Activated CD8-positive, alpha-beta memory T cell treated with anti-CD3 and anti-CD28 coated beads, Interleukin-2, amount 50 U/mL, for 24 hours (primary cell): ENCODE data around the gene NDE1.
"Not testable (repeated sequence)": the region's sequence is repeated elsewhere in the genome, so short reads cannot be mapped to it uniquely, and the experiment has no call there.

Experiments
- DNase-seq: peaks from one replicate; pipeline ENCODE4 v3.0.0-alpha.2; 2020; ENCODE audit errors: extremely low read depth

Gene NDE1

GRCh38 chr16:15650698-15651171 lies 690 bp downstream of the NDE1 start:
- no peak for DNase-seq

- DNase-seq, result no peak
Measured at GRCh38 chr16:15652293-15653001, 2.4 kb downstream of the NDE1 start.

DNA sequence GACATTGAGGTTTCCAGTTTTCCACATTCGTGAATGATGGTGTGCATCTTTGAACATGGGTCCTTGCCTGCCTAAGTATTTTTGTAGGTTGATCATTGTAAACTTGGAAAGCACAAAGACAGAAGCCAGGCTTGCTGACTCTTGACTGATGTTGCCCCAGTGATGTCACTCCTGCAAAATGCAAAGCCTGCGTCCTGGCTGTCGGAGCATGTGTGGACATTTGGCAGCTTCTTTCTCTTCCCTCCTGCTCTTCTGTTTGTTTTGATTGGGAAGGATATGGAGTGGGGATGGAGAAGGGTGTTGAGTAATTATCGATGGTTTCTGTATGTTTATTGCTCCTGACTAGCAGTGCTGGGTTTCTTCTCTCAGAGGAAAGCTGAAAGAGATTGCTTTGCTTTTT lies 3.2 kb downstream of the NDE1 start:
- DNase-seq, result no peak

- no peak for DNase-seq
Measured at GRCh38 chr16:15654591-15654990, 4.5 kb downstream of the NDE1 start.

- not testable (repeated sequence) for DNase-seq
Measured at GRCh38 chr16:15655561-15655960, 5.5 kb downstream of the NDE1 start.

- no peak for DNase-seq
Measured at GRCh38 chr16:15658149-15658548, 8.1 kb downstream of the NDE1 start.

- no peak for DNase-seq
Measured at GRCh38 chr16:15658556-15658955, 8.5 kb downstream of the NDE1 start.

DNA sequence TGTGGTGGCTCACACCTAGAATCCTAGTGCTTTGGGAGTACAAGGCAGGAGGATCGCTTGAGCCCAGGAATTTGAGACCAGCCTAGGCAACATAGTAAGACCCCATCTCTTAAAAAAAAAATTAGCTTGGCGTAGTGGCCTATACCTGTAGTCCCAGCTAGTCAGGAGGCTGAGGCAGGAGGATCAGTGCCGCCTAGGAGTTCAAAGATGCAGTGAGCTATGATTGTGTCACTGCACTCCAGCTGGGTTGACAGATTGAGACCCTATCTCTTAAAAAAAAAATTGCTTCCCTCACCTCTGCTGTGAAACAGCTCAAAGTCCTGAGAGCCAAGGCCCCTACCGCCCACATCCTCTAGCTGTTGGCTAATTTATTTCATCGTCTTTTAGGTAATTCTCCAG lies 10.2 kb downstream of the NDE1 start:
- no peak for DNase-seq

DNA sequence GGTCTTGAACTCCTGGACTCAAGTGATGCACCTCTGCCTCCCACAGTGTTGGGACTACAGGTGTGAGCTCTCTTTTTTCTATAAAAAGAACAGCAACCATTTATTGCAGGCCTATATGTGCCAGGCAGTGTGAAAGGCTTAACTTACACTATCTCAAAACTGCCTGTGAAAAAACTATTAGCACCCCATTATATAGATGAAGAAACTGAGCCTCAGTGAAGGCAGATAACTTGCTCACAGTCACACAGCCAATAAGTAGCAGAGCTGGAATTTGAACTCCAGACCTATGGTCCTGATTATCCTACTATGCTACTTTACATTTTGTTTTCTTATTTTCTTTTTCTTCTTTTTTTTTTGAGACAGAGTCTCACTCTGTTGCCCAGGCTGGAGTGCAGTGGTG lies 15.1 kb downstream of the NDE1 start:
- no peak for DNase-seq

- DNase-seq, result no peak
Measured at GRCh38 chr16:15667091-15667742, 17.2 kb downstream of the NDE1 start.

DNA sequence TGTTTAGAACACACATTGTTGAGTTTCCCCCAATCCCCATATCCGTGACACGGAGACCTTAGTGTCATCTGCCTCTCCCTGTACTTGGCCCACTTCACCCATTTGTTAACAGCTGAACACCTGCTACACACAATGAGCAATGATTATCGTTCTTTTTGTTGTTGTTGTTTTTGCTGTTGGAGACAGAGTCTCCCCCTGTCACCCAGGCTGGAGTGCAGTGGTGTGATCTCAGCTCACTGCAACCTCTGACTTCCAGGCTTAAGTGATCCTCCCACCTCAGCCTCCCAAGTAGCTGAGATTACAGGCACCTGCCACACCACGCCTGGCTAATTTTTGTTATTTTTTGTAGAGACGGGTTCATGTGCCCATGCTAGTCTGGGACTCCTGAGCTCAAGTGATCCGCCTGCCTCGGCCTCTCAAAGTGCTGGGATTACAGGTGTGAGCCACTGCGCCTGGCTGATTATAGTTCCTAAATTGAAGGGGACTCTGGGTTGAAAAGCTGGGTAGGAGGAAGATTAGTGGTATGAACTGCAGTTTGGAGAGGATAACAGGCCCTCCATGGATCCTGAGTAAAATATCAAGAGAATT lies 21.6 kb downstream of the NDE1 start:
- no peak for DNase-seq

DNA sequence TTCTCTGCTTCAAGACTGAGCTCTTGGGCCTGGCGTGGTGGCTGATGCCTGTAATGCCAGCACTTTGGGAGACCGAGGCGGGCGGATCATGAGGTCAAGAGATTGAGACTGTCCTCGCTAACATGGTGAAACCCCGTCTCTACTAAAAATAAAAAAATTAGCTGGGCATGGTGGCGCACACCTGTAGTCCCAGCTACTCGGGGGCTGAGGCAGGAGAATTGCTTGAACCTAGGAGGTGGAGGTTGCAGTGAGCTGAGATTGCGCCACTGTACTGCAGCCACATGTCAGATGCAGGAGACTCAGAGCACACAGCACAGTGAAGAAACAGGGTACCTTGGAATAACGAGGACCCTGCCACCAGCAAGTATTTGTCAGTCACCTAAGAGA lies 22.1 kb downstream of the NDE1 start:
- DNase-seq, result not testable (repeated sequence)

DNA sequence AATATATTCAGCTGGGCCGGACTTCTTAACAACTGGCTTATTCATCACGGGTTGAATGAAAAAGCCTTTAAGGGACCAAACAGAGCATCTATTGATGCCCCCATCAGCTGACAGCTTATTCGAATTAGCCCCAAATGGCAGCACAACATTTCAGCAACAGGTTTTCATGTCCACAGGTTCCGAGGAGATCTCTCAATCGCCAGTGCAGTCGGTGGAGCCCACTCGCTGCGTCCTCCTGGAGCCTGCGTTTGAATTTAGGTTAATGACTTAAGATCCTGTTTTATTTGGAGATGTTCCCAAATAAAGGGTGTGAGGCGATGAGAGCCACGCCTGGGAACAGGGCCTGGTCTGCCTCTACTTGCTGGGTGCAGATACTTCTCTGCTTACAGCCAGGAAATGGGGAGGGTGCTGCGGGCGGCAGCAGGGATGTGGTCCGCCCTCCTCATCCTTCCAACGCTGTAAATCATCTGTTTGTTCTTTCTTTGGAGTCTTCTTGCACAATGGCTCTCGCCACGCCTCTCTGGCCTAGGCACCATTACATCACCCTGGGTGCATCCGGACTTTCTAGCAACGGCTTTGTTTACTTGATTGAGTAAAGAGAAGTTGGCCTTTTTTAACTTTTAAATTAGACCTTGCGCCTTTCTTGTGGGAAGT lies 22.6 kb downstream of the NDE1 start:
- DNase-seq, result no peak

DNA sequence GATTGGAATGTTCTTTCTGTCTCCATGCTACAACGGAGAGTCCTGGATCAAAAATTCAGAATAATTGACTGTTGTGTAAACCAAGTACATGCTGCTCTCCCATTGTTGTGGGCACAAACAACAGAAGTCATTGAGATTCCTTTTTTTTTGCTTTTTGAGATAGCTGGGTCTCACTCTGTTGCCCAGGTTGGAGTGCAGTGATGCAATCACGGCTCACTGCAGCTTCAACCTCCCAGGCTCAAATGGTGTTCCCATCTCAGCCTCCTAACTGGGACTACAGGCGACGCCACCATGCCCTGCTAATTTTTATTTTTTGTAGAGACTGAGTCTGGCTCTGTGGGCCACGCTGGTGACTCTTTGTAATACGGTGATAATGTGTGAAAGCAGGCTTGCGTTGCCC lies 24.5 kb downstream of the NDE1 start:
- DNase-seq, result no peak

GRCh38 chr16:15676506-15676905 lies 26.5 kb downstream of the NDE1 start:
- no peak for DNase-seq

DNA sequence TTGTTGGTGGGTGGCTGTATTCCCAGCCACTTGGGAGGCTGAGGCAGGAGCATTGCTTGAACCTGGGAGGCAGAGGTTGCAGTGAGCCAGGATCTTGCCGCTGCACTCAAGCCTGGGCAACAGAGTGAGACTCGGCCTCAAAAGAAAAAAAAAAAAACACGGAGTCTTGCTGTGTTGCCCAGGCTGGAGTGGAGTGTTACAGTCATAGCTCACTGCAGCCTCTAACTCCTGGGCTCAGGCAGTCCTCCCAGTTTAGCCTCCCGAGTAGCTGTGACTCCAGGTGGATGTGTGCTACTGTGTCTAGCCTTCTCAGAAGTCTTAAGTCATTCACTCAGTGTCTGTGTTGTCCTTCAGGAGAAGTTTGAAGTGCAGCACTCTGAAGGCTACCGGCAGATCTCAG lies 27.4 kb downstream of the NDE1 start:
- DNase-seq, result no peak

DNA sequence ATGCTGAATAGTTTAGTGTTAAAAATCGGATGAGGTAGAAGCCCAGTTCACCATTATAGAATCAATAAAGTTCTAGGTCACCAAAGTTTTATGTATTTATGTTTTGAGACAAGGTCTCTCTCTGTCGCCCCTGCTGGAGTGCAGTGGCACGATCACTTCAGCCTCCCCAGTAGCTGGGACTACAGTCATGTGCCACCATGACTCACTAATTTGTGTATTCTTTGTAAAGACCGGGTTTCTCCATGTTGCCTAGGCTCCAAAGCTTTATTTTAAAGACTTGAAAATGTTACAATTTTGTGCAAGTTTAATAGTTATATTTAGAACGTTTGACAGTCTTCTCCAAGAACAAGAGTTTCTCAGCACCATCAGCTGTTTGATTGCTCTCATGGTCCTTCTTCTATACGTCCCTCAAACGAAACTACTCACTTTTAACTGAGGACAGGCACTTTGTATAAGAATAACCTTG lies 32.1 kb downstream of the NDE1 start:
- DNase-seq, result no peak

DNA sequence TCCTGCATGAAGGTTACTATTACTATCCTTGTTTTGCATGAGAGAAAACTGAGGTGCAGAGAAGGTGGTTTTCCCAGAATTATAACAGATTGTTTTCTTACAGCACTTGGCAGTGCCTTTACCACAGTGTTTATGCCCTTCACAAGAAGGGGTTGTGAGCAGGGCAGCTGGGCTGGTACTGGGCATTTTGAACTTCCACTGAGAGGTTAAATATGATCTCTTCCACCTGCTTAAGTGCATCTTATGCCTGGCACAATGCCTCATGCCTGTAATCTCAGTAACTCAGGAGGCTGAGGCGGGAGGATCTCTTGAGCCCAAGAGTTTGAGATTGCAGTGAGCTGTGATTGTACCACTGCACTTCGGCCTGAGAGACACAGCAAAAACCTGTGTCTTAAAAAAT lies 36.2 kb downstream of the NDE1 start:
- no peak for DNase-seq

DNA sequence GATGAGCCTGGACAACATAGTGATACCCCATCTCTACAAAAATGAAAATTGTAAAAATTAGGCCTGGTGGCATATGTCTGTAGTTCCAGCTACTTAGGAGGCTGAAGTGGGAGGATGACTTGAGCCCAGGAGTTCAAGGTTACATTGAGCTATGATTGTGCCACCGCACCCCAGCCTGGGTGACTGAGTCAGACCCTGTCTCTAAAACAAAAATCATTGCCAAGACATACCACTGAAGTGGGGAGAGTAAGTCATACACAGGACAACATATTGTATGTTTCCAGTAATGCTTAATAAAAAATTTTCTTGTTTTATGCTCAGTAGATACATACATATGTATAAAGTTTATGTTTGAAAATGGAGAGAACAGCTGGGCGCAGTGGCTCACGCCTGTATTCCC lies 39.2 kb downstream of the NDE1 start:
- no peak for DNase-seq

DNA sequence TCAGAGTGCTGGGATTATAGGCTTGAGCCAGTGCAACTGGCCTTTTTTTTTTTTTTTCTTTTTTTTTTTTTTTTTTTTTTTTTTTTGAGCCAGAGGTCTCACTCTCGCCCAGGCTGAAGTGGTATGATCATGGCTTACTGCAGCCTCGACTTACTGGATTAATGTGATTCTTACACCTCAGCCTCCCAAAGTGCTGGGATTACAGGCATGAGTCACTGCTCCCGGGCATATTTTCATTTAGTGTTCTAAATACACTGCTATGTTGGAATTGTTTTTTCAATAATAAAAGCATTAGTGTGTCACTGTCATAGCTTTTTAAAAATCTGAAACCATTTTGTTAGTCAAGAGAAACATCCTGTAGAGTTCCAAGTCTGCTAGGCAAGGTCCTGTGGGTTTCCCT lies 40.3 kb downstream of the NDE1 start:
- DNase-seq, result no peak

- no peak for DNase-seq
Measured at GRCh38 chr16:15691046-15691445, 41.0 kb downstream of the NDE1 start.

GRCh38 chr16:15692508-15692907 lies 42.5 kb downstream of the NDE1 start:
- DNase-seq, result not testable (repeated sequence)

DNA sequence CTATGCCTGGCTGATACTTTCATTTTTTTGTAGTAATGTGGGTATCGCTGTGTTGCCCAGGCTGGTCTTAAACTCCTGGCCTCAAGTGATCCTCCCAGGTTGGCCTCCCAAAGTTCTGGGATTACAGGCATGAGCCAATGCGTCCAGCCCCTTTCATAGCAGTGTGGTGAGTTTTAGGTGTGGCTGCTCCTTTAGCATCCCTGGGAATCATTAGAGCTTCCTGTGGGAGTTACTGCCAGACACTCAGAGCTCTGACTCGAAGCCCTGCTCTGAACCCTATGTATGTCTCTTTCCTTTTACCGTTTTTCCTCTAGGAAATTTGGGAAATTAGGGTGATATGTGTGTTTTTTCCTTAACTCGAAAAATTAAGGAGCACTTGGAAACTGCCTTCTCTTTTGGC lies 44.5 kb downstream of the NDE1 start:
- no peak for DNase-seq
